Large intestine (tissue), 3 donors: ENCODE results near the gene VDAC2. TPM values are rescaled to one million over a fixed set of nuclear protein-coding genes. Genes with fewer than 3 reads are reported as not detected.

ENCODE experiments used
- DNase-seq, 2 donors: peaks; one replicate each; pipeline versions ENCODE4 v3.0.0 to v3.0.0-alpha.2; 2013
- H3K27ac ChIP-seq: one replicate; pipeline ENCODE4 v1.5.1; 2013; ENCODE audit warnings: low read length
- H3K27me3 ChIP-seq: 2 replicates; pipeline ENCODE4 v1.6.1; 2013; ENCODE audit warnings: low read length; ENCODE audit not compliant: control insufficient read depth, insufficient read depth
- H3K36me3 ChIP-seq: 2 replicates; pipeline ENCODE4 v1.6.1; 2013; ENCODE audit warnings: low read length; ENCODE audit not compliant: control insufficient read depth, insufficient read depth
- H3K4me1 ChIP-seq: one replicate; pipeline ENCODE4 v1.6.1; 2013; ENCODE audit warnings: low read length; ENCODE audit not compliant: control insufficient read depth, insufficient read depth
- H3K4me3 ChIP-seq: one replicate; pipeline ENCODE4 v1.5.1; 2013; ENCODE audit warnings: low read length
- H3K9me3 ChIP-seq: one replicate; pipeline ENCODE4 v1.6.1; 2013; ENCODE audit warnings: mild to moderate bottlenecking, low read depth, low read length, moderate library complexity; ENCODE audit not compliant: control insufficient read depth
- WGBS: methylation state at CpG from one replicate; pipeline ENCODE4 v1.1.5; 2013; ENCODE audit warnings: low lambda C conversion rate; ENCODE audit not compliant: insufficient coverage; 5-methylcytosine and 5-hydroxymethylcytosine counted together
- polyA plus RNA-seq: library from polyadenylated mRNA; unstranded; fragments of 120-200 nt; gene quantifications from one replicate; pipeline ENCODE4 v1.2.1, GENCODE V29; 2013

VDAC2 gene
- polyA plus RNA-seq, 1 donor = 189 TPM

DNA sequence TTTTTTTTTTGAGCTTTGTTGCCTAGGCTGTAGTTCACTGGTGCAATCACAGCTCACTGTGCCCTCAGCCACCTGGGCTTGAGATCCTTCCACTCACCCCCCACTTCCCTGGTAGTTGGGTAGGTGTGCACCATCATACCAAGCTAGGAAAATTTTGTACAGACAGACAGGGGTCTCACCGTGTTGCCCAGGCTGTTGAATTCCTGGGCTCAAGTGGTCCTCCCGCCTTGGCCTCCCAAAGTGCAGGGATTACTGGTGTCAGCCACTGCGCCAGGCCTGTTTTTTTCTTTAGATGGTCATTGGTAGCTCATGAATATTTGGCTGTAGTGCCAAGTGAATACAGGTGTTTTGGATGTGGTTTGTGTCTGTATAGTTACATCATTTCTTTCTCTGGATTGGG, 17.7 kb downstream of the VDAC2 start:
- Histone ChIP-seq H3K4me1 (peaks cover 14% of the 10 kb centered on the region), H3K36me3 (peaks cover 54% of the 10 kb centered on the region), H3K9me3 (no peaks in the 10 kb centered on the region), H3K4me3 (no peak overlapping the region), H3K27ac (no peak overlapping the region), H3K27me3 (no peaks in the 10 kb centered on the region)
- no CpG with 5 or more reads among the region's 3 CpGs for WGBS
- DNase-seq = no peak

GRCh38 chr10:75228834-75229233, 18.2 kb downstream of the VDAC2 start:
- peaks cover 52% of the 10 kb centered on the region for H3K36me3 ChIP-seq
- no peaks in the 10 kb centered on the region for H3K9me3 ChIP-seq
- no peaks in the 10 kb centered on the region for H3K27me3 ChIP-seq
- no peak for DNase-seq
- WGBS = no CpG with 5 or more reads among the region's 4 CpGs
- peaks cover 14% of the 10 kb centered on the region for H3K4me1 ChIP-seq
- H3K27ac ChIP-seq = no peak overlapping the region
- H3K4me3 ChIP-seq = no peak overlapping the region

DNA sequence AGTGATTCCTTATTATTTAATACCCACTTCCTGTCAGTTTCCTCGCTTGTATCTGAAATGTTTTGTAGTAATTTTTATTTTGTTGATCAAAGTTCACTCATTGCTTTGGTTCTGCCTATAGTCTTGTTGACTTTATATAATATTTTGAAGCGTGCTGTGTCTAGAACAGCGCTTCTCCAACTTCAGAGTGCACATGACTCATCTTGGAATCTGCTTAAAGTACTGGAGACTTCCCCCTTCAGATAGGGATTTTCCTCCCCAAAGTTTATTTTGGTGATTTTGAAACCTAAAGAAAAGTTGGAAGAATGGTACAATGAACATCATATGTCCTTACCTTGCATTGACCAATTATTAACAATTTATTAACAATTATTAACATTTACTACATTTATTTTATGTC, 19.4 kb downstream of the VDAC2 start:
- Histone ChIP-seq H3K27me3 (no peaks in the 10 kb centered on the region), H3K9me3 (peaks cover 3% of the 10 kb centered on the region), H3K36me3 (peaks cover 49% of the 10 kb centered on the region), H3K27ac (no peak overlapping the region), H3K4me3 (no peak overlapping the region), H3K4me1 (peaks cover 16% of the 10 kb centered on the region)
- no CpG with 5 or more reads among the region's 3 CpGs for WGBS
- no peak for DNase-seq

- WGBS = 17% methylated on average over 1 of the region's 5 CpGs
- peaks cover 3% of the 10 kb centered on the region for H3K9me3 ChIP-seq
- peak; percentile 77 to 85 for DNase-seq
- peaks cover 46% of the 10 kb centered on the region for H3K36me3 ChIP-seq
- H3K4me3 ChIP-seq = no peak overlapping the region
- H3K4me1 ChIP-seq = peaks cover 13% of the 10 kb centered on the region
- H3K27ac ChIP-seq = no peak overlapping the region
- H3K27me3 ChIP-seq = no peaks in the 10 kb centered on the region
Observed at GRCh38 chr10:75230600-75231038, 20.0 kb downstream of the VDAC2 start.

DNA sequence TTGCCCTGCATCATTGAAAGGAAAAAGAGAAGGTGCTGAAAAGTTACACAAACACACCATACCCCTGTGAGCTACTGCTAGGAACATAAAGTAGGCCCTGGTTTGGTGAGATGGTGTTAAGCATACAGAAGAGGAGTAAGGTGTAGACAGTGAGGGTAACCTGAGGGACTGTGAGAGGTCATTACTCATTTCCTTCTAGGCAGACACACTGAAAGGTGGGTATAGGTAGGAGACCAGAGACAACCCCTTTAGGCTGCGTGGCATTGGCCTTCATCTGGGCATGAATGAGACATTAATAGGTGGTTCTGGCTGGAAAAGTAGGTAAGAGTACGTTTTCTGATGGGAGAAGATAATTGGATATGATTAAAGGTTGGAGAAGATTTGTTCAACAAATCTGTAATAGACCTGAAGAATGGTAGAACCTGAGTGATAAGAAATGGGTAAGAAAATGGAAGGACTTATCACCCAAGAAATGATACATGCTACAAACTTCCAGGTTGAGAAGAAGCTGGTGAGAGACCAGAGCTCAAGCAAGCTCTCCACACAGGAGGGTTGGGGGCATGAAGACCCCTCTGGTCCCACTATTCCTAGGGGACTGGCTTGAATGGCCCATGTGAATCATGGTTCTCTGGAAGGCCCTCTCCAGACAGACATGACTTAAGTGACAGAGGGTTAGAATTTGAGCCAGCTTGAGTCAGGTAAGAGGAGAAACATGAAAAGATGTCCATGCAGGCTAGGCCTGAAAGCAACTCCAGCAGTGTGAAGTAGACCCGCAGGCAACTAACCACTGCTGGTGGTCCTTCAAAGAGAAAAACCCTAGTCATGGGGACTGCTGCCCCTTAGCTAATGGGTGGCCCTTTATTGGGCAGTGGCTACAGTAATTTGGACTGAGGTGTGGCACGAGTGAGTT, 21.3 kb downstream of the VDAC2 start:
- DNase-seq = no peak
- Histone ChIP-seq H3K27ac (no peak overlapping the region), H3K27me3 (no peaks in the 10 kb centered on the region), H3K4me1 (peaks cover 17% of the 10 kb centered on the region), H3K9me3 (peaks cover 3% of the 10 kb centered on the region), H3K4me3 (no peak overlapping the region), H3K36me3 (peaks cover 39% of the 10 kb centered on the region)
- 67% methylated on average over 1 of the region's 4 CpGs for WGBS

- no CpG with 5 or more reads among the region's 14 CpGs for WGBS
- H3K27ac ChIP-seq = peak overlapping the region; percentile 32
- DNase-seq = no peak
- H3K36me3 ChIP-seq = peaks cover 30% of the 10 kb centered on the region
- peaks cover 30% of the 10 kb centered on the region for H3K4me1 ChIP-seq
- no peaks in the 10 kb centered on the region for H3K27me3 ChIP-seq
- H3K4me3 ChIP-seq = peak overlapping the region; percentile 36
- H3K9me3 ChIP-seq = peaks cover 3% of the 10 kb centered on the region
Observed at GRCh38 chr10:75233444-75234016, 22.9 kb downstream of the VDAC2 start.

DNA sequence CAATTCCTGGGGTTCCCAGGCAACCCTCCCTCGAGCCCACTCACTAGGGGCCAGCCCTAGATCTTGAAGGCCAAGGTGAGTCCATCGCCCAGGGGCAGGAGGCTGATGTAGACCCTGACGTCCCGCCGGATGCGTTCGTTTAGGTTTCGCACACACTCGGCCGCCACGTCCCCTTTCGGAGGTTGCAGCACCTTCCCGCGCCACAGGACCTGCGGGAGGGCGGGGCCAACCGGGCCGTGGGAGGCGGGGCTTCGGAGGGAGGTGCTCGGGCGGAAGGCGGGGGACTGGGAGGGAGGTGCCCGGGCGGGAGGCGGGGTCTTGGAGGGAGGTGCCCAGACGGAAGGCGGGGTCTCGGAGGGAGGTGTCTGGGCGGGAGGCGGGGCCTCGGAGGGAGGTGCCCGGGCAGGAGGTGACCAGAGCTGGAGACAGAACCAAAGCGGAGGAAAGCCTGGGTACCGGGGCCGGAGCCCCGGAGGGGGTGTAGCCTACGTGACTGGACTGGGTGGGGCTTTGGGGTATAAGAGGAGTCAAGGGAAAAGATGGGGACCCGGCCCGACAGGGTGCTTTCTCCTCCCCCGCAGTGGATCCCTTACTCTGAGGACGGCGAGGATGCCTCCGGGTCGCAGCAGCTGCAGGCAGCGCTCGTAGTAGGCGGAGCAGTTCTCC, 23.6 kb downstream of the VDAC2 start:
- peak overlapping the region; percentile 77 for H3K27ac ChIP-seq
- no CpG with 5 or more reads among the region's 48 CpGs for WGBS
- H3K4me1 ChIP-seq = peaks cover 30% of the 10 kb centered on the region
- peaks cover 24% of the 10 kb centered on the region for H3K36me3 ChIP-seq
- H3K4me3 ChIP-seq = peak overlapping the region; percentile 70
- no peaks in the 10 kb centered on the region for H3K27me3 ChIP-seq
- peaks cover 3% of the 10 kb centered on the region for H3K9me3 ChIP-seq
- peak; percentile 94 to 95 for DNase-seq

DNA sequence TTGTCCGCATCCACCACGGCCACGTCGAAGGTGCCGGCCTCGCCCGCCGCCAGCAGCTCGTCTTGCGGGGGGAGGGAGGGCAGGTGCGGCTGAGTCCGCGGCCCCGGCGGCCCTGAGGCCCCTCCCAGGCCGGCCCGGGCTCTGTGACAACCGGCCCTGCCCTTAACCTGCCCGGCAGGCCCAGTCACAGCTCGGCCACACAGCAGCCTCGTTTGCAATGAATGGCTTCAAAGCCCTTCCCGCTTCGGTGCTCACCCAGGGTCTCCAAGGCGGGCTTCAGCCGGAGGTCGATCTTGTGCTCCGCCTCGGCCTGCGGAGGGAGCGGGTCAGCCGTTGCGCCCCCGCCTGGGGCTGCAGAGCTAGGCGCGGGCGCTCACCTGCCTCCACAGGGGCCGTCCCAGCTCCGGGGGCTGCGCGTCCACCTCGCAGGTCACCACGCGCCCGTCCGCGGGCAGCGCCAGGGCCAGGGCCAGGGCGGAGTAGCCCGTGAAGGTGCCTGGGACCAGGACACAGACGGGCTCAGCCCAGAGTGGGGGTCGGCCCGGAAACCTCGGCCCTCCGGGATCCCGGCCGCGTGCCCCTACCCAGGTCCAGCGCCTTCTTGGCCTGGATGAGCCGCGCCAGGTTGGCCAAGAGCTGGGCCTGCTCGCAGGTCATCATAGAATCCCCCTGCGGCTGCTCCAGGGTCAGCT, 24.2 kb downstream of the VDAC2 start:
- peak overlapping the region; percentile 70 for H3K4me3 ChIP-seq
- peaks cover 35% of the 10 kb centered on the region for H3K4me1 ChIP-seq
- WGBS = no CpG with 5 or more reads among the region's 62 CpGs
- H3K36me3 ChIP-seq = peaks cover 23% of the 10 kb centered on the region
- no peaks in the 10 kb centered on the region for H3K27me3 ChIP-seq
- DNase-seq = peak in 1 of 2 donors; percentile 58
- peaks cover 3% of the 10 kb centered on the region for H3K9me3 ChIP-seq
- peak overlapping the region; percentile 77 for H3K27ac ChIP-seq

GRCh38 chr10:75235375-75236177, 25.0 kb downstream of the VDAC2 start, which contains the start of gene COMTD1:
Gene COMTD1 (minus strand): TSS chr10:75235957. CDS start chr10:75235928, 29 bp downstream.
- WGBS = no CpG with 5 or more reads among the region's 76 CpGs
- no peaks in the 10 kb centered on the region for H3K27me3 ChIP-seq

More at GRCh38 chr10:75235375-75236177, 25.0 kb downstream of the VDAC2 start, which contains the start of gene COMTD1:
- Histone ChIP-seq H3K27ac (peak within 1 kb of the TSS; percentile 77), H3K9me3 (peaks cover 3% of the 10 kb centered on the region), H3K4me1 (peaks cover 43% of the 10 kb centered on the region), H3K4me3 (peak within 1 kb of the TSS; percentile 70), H3K36me3 (peaks cover 23% of the 10 kb centered on the region)
- peak; percentile 94 for DNase-seq
